Mesothelial cell of epicardium (in vitro differentiated cells): ENCODE results near the gene NUTF2. TPM values are rescaled to one million over a fixed set of nuclear protein-coding genes. Genes with fewer than 3 reads are reported as not detected.
A peak's percentile ranks its signal among the peaks of the same experiment; 100 is the strongest.

Experiments used
- DNase-seq, 2 experiments: peaks; one replicate each; pipeline ENCODE4 v3.0.0; 2021; ENCODE audit warnings: low spot score in 2 of 2; ENCODE audit not compliant: unreplicated experiment in 2 of 2
- H3K27ac Mint-ChIP-seq: 2 replicates; pipeline ENCODE4 v1.8.0; 2021; ENCODE audit warnings: mixed read lengths
- H3K27me3 Mint-ChIP-seq: 2 replicates; pipeline ENCODE4 v1.8.0; 2021; ENCODE audit warnings: low read depth, mixed read lengths
- H3K36me3 Mint-ChIP-seq: 2 replicates; pipeline ENCODE4 v1.8.0; 2021; ENCODE audit warnings: mixed read lengths
- H3K4me1 Mint-ChIP-seq: 2 replicates; pipeline ENCODE4 v1.8.0; 2021; ENCODE audit warnings: mixed read lengths
- H3K4me3 Mint-ChIP-seq: 2 replicates; pipeline ENCODE4 v1.8.0; 2021; ENCODE audit warnings: mild to moderate bottlenecking, moderate library complexity, mixed read lengths
- H3K9me3 Mint-ChIP-seq: 2 replicates; pipeline ENCODE4 v1.8.0; 2021; ENCODE audit warnings: mixed read lengths
- CTCF ChIP-seq: fragments of 200-600 bp; sonication (generic); IDR thresholded peaks from one replicate; pipeline ENCODE4 v1.5.0; 2021; ENCODE audit warnings: antibody characterized with exemption; ENCODE audit not compliant: unreplicated experiment
- total RNA-seq: library from RNA; stranded (reverse); gene quantifications from 3 replicates; pipeline ENCODE4 v1.2.1, GENCODE V29; 2021

NUTF2 gene
- total RNA-seq, 1 donor from 2014 or later = 130 TPM

GRCh38 chr16:67855789-67856188, 9.1 kb downstream of the NUTF2 start:
- H3K27me3 Mint-ChIP-seq = no peaks in the 10 kb centered on the region
- H3K27ac Mint-ChIP-seq = no peak overlapping the region
- TF ChIP-seq CTCF = no peak

GRCh38 chr16:67856927-67857546, 10.3 kb downstream of the NUTF2 start:
- Mint-ChIP-seq H3K4me1 (peaks cover 10% of the 10 kb centered on the region), H3K27ac (peak overlapping the region; percentile 54), H3K36me3 (peaks cover 8% of the 10 kb centered on the region), H3K9me3 (no peaks in the 10 kb centered on the region), H3K4me3 (no peak overlapping the region), H3K27me3 (no peaks in the 10 kb centered on the region)
- no peak for TF ChIP-seq CTCF
- no peak for DNase-seq

More at GRCh38 chr16:67855789-67856188, 9.1 kb downstream of the NUTF2 start:
- peaks cover 4% of the 10 kb centered on the region for H3K36me3 Mint-ChIP-seq
- no peak overlapping the region for H3K4me3 Mint-ChIP-seq
- no peak for DNase-seq
- no peaks in the 10 kb centered on the region for H3K9me3 Mint-ChIP-seq
- H3K4me1 Mint-ChIP-seq = peaks cover 10% of the 10 kb centered on the region

- Mint-ChIP-seq H3K27ac (peak overlapping the region; percentile 58), H3K4me3 (no peak overlapping the region), H3K9me3 (no peaks in the 10 kb centered on the region), H3K36me3 (peaks cover 8% of the 10 kb centered on the region), H3K4me1 (peaks cover 10% of the 10 kb centered on the region), H3K27me3 (no peaks in the 10 kb centered on the region)
- TF ChIP-seq CTCF = no peak
- no peak for DNase-seq
Observed at GRCh38 chr16:67857547-67858233, 11.0 kb downstream of the NUTF2 start.

- no peaks in the 10 kb centered on the region for H3K27me3 Mint-ChIP-seq
- no peak for DNase-seq
- no peak for TF ChIP-seq CTCF
- no peak overlapping the region for H3K27ac Mint-ChIP-seq
- H3K36me3 Mint-ChIP-seq = peaks cover 8% of the 10 kb centered on the region
- H3K4me1 Mint-ChIP-seq = peaks cover 10% of the 10 kb centered on the region
- no peak overlapping the region for H3K4me3 Mint-ChIP-seq
- no peaks in the 10 kb centered on the region for H3K9me3 Mint-ChIP-seq
Observed at GRCh38 chr16:67858500-67858899, 11.8 kb downstream of the NUTF2 start.

GRCh38 chr16:67860589-67861398, 14.1 kb downstream of the NUTF2 start:
- no peak overlapping the region for H3K4me3 Mint-ChIP-seq
- no peaks in the 10 kb centered on the region for H3K9me3 Mint-ChIP-seq
- peaks cover 4% of the 10 kb centered on the region for H3K4me1 Mint-ChIP-seq
- no peak overlapping the region for H3K27ac Mint-ChIP-seq
- no peak for DNase-seq
- no peaks in the 10 kb centered on the region for H3K27me3 Mint-ChIP-seq
- peaks cover 5% of the 10 kb centered on the region for H3K36me3 Mint-ChIP-seq
- TF ChIP-seq CTCF = no peak
